Measurements from ENCODE around the gene RASL10B.

The RASL10B gene

GRCh38 chr17:35764123-35764991 is 32.9 kb downstream of the RASL10B start:
- peak; percentile 95 for DNase-seq (ENCODE audit: extremely low spot score)
- POLR2A ChIA-PET, result interaction anchor here (1.2 kb wide), 1 partner anchor 45 kb away, joined by 4 read pairs; the partner anchor contains the start of gene TAF15
- TF ChIP-seq CTCF (IDR thresholded peaks at IDR 0.05; ENCODE audit: control extremely low read depth, extremely low read depth, low read depth, missing control alignments), result peak; percentile 97
- CTCF ChIA-PET, result interaction anchor here (0.6 to 11.0 kb wide), 51 partner anchors 9 to 1288 kb away, joined by 3 to 222 read pairs (median 5); partner anchors contain the start of genes GAS2L2, RASL10B and TAF15

- TF ChIP-seq CTCF (IDR thresholded peaks at IDR 0.05; ENCODE audit: control extremely low read depth, extremely low read depth, low read depth, missing control alignments), result no peak
- CTCF ChIA-PET, result interaction anchor here (1.2 to 11.0 kb wide), 11 partner anchors 9 to 55 kb away, joined by 7 to 222 read pairs (median 16); partner anchors contain the start of genes RASL10B and TAF15
- no peak for DNase-seq (ENCODE audit: extremely low spot score)
- POLR2A ChIA-PET, result no interaction called here
Measured at GRCh38 chr17:35765086-35765710, 33.8 kb downstream of the RASL10B start.

DNA sequence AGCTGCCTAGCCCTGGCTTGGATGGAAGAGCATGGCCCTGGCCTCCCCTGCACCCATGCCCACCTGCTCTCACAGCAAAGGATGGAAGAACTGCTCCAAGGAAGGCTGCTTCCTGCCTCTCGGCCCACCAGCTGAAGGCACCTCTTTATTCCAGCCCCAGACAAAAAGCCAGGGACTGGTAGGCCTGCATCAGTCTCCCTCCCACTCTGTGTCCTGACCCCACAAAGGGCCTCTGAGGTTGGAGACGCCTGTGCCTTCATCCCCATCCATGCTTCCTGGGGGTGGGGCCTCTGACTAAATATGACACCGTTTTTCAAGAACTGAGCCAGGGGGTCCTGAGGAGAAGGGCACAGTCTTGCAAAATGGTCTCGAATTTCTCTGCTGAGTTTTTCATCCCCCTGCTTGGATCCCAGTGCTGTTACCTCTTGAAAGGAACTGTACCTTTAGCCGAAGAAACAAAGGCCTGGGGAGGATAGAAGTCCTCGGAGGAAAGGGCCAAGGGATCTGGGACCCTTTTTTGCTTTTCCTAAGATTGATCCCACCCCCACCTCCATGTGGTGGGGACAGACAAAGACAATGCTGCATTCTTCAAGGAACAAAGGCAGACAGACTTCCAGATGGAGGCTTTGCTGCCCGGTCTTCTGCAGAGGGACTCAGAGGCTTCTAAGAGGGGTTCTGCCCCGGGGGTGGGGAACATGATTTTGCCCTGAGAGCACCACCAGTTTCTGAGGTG is 34.5 kb downstream of the RASL10B start:
- no peak for DNase-seq (ENCODE audit: extremely low spot score)
- CTCF ChIA-PET, result interaction anchor here (1.3 to 11.0 kb wide), 7 partner anchors 9 to 43 kb away, joined by 5 to 222 read pairs (median 11); partner anchors contain the start of gene TAF15
- TF ChIP-seq CTCF (IDR thresholded peaks at IDR 0.05; ENCODE audit: control extremely low read depth, extremely low read depth, low read depth, missing control alignments), result no peak
- POLR2A ChIA-PET, result no interaction called here

- no peak for TF ChIP-seq CTCF (IDR thresholded peaks at IDR 0.05; ENCODE audit: control extremely low read depth, extremely low read depth, low read depth, missing control alignments)
- ChIA-PET POLR2A (interaction anchor here (0.7 kb wide), 1 partner anchor 113 kb away, joined by 3 read pairs; the partner anchor contains the start of gene CCL5), CTCF (interaction anchor here (0.7 to 11.0 kb wide), 9 partner anchors 9 to 337 kb away, joined by 3 to 222 read pairs (median 5); partner anchors contain the start of gene TAF15)
- DNase-seq (ENCODE audit: extremely low spot score), result no peak
Measured at GRCh38 chr17:35766489-35766877, 35.0 kb downstream of the RASL10B start.

GRCh38 chr17:35766903-35767510 is 35.6 kb downstream of the RASL10B start:
- peak; percentile 60 for DNase-seq (ENCODE audit: extremely low spot score)
- TF ChIP-seq CTCF (IDR thresholded peaks at IDR 0.05; ENCODE audit: control extremely low read depth, extremely low read depth, low read depth, missing control alignments), result peak; percentile 28
- CTCF ChIA-PET, result interaction anchor here (0.7 to 11.0 kb wide), 9 partner anchors 8 to 337 kb away, joined by 3 to 222 read pairs (median 5); partner anchors contain the start of gene TAF15
- POLR2A ChIA-PET, result interaction anchor here (0.7 kb wide), 1 partner anchor 113 kb away, joined by 3 read pairs; the partner anchor contains the start of gene CCL5

Data from GM10248 (cell line).